ENCODE results near the gene HOMER1. TPM values are rescaled to one million over a fixed set of nuclear protein-coding genes. Genes with fewer than 3 reads are reported as not detected.

HOMER1 gene
- total and polyA plus RNA-seq, 2 donors (not counting 1 experiment from before 2014, with no cell fraction given): 3.9 to 6.8 TPM

DNA sequence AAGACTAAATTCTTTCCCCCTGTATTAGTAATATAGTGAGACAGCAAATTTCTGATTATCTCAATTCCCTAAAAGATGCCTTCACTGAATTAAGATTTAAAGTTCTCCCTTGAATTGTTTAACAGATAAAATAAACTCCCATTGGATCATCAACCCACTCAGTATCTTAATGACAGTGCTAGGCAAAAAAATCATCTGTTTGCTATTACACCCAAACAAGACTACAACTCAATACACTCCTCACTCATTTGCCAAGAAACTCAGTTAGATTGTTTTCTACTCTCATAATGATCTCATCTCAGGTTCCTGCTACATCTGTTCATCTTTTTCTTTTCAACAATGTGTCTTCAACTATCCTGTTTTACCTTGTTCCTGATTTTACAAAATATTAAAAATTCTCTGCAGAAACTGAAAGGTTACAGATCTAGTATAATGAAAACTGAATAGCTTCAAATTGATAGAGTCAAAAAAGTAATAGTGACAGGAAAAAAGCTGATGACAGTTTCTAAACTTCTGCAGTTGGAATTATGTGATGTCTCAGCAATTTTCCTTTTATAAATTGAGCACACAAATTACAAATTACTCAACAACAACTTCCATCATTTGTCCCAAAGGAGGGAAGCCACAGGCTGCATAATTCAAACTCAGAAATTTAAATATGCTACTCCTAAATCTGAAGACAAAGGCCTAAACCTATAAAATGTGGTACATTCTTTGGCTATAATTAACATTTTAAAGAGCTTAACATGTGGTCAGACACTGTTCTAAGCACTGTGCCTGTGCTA, 39.4 kb downstream of the HOMER1 start:
- Histone ChIP-seq H3K4me3 (replicated peaks in 1 of 4; ENCODE audit: control extremely low read depth in 1 of 4, insufficient read depth in 1 of 4, low read depth in 3 of 4, low read length in 4 of 4) (no peak overlapping the region), H3K4me2 (ENCODE audit: extremely low read depth, insufficient read depth, low read length) (no peak overlapping the region), H4K20me1 (ENCODE audit: control insufficient read depth, extremely low read depth, insufficient read depth, low read length) (no peaks in the 10 kb centered on the region), H3K9ac (ENCODE audit: insufficient read depth, low read length) (no peak overlapping the region), H3K9me3 (ENCODE audit: control insufficient read depth, insufficient read depth, low read depth, low read length) (no peaks in the 10 kb centered on the region), H3K27me3 (ENCODE audit: control insufficient read depth, insufficient read depth, low read length) (no peaks in the 10 kb centered on the region), H3K79me2 (ENCODE audit: control insufficient read depth, insufficient read depth, low read length) (no peaks in the 10 kb centered on the region), H2AFZ (ENCODE audit: low read length) (no peak overlapping the region), H3K4me1 (ENCODE audit: control insufficient read depth, extremely low read depth, insufficient read depth, low read length) (no peaks in the 10 kb centered on the region), H3K36me3 (ENCODE audit: control insufficient read depth, insufficient read depth, low read length) (no peaks in the 10 kb centered on the region), H3K27ac (ENCODE audit: insufficient read depth, low read length) (no peak overlapping the region)
- DNase-seq (ENCODE audit: low read depth in 2 of 2): no peak
- TF ChIP-seq, protein P1, sequence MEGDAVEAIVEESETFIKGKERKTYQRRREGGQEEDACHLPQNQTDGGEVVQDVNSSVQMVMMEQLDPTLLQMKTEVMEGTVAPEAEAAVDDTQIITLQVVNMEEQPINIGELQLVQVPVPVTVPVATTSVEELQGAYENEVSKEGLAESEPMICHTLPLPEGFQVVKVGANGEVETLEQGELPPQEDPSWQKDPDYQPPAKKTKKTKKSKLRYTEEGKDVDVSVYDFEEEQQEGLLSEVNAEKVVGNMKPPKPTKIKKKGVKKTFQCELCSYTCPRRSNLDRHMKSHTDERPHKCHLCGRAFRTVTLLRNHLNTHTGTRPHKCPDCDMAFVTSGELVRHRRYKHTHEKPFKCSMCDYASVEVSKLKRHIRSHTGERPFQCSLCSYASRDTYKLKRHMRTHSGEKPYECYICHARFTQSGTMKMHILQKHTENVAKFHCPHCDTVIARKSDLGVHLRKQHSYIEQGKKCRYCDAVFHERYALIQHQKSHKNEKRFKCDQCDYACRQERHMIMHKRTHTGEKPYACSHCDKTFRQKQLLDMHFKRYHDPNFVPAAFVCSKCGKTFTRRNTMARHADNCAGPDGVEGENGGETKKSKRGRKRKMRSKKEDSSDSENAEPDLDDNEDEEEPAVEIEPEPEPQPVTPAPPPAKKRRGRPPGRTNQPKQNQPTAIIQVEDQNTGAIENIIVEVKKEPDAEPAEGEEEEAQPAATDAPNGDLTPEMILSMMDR (conservative IDR thresholded peaks at IDR 0.05 in 1 of 2, IDR thresholded peaks at IDR 0.05 in 1 of 2; ENCODE audit: low read depth in 1 of 2, low read length in 2 of 2): no peak
- TF ChIP-seq EZH2 (IDR thresholded peaks at IDR 0.05; ENCODE audit: low read length, missing control alignments): no peak

DNA sequence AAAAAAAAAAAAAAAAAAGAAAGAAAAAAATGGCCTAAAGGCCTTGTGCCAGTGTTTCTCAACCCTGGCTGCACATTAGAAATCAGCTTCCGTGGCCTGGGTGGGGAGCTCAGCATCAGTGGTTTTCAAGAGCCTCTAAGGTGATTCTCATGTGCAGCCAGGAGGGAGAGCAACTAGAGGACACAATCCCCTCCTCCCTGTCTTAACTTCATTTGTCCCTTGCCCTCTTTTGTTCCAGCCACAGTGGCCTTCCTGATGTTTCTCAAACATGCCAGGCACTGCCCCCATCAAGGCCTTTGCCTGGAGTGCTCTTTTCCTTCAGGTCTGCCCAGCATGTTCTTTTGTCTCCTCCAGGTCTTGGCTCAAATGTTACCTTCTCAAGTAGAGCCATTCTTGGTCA, 42.4 kb downstream of the HOMER1 start:
- Histone ChIP-seq H3K4me1 (ENCODE audit: control insufficient read depth, extremely low read depth, insufficient read depth, low read length) (no peaks in the 10 kb centered on the region), H3K4me2 (ENCODE audit: extremely low read depth, insufficient read depth, low read length) (no peak overlapping the region), H3K4me3 (replicated peaks in 1 of 4; ENCODE audit: control extremely low read depth in 1 of 4, insufficient read depth in 1 of 4, low read depth in 3 of 4, low read length in 4 of 4) (no peak overlapping the region), H3K27ac (ENCODE audit: insufficient read depth, low read length) (no peak overlapping the region), H2AFZ (ENCODE audit: low read length) (no peak overlapping the region), H3K79me2 (ENCODE audit: control insufficient read depth, insufficient read depth, low read length) (no peaks in the 10 kb centered on the region), H3K9ac (ENCODE audit: insufficient read depth, low read length) (no peak overlapping the region), H3K9me3 (ENCODE audit: control insufficient read depth, insufficient read depth, low read depth, low read length) (no peaks in the 10 kb centered on the region), H3K27me3 (ENCODE audit: control insufficient read depth, insufficient read depth, low read length) (no peaks in the 10 kb centered on the region), H4K20me1 (ENCODE audit: control insufficient read depth, extremely low read depth, insufficient read depth, low read length) (no peaks in the 10 kb centered on the region), H3K36me3 (ENCODE audit: control insufficient read depth, insufficient read depth, low read length) (no peaks in the 10 kb centered on the region)
- DNase-seq (ENCODE audit: low read depth in 2 of 2): no peak
- TF ChIP-seq, protein P1 (conservative IDR thresholded peaks at IDR 0.05 in 1 of 2, IDR thresholded peaks at IDR 0.05 in 1 of 2; ENCODE audit: low read depth in 1 of 2, low read length in 2 of 2): no peak
- TF ChIP-seq EZH2 (IDR thresholded peaks at IDR 0.05; ENCODE audit: low read length, missing control alignments): no peak

DNA sequence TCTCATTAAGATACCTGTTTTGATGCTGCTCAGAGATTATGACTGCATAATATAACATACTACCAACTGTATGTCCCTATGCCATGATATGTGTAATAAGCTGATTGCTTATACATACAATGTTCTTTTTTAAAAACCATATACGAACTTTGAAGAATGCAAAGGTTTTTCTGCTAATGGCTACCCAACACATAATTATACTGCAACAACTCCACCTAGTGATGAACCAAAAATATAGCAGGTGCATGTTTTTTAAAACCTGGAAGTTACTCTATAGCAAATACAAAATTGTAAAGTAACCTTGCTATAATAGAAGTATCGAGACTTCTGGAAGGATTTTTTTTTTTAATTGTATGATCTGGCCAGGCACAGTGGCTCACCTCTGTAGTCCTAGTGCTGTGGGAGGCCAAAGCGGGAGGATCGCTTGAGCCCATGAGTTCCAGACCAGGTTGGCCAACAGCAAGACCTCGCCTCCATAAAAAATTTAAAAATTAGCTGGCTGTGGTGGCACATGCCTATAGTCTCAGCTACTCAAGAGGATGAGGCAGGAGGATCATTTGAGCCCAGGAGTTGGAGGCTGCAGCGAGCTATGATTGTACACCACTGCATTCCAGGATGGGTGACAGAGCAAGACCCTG, 49.1 kb downstream of the HOMER1 start:
- Histone ChIP-seq H3K9ac (ENCODE audit: insufficient read depth, low read length) (no peak overlapping the region), H3K4me2 (ENCODE audit: extremely low read depth, insufficient read depth, low read length) (peak overlapping the region; percentile 15), H4K20me1 (ENCODE audit: control insufficient read depth, extremely low read depth, insufficient read depth, low read length) (no peaks in the 10 kb centered on the region), H3K9me3 (ENCODE audit: control insufficient read depth, insufficient read depth, low read depth, low read length) (no peaks in the 10 kb centered on the region), H3K79me2 (ENCODE audit: control insufficient read depth, insufficient read depth, low read length) (no peaks in the 10 kb centered on the region), H3K4me1 (ENCODE audit: control insufficient read depth, extremely low read depth, insufficient read depth, low read length) (no peaks in the 10 kb centered on the region), H3K4me3 (replicated peaks in 1 of 4; ENCODE audit: control extremely low read depth in 1 of 4, insufficient read depth in 1 of 4, low read depth in 3 of 4, low read length in 4 of 4) (no peak overlapping the region), H2AFZ (ENCODE audit: low read length) (peak overlapping the region; percentile 36), H3K36me3 (ENCODE audit: control insufficient read depth, insufficient read depth, low read length) (no peaks in the 10 kb centered on the region), H3K27me3 (ENCODE audit: control insufficient read depth, insufficient read depth, low read length) (no peaks in the 10 kb centered on the region), H3K27ac (ENCODE audit: insufficient read depth, low read length) (no peak overlapping the region)
- no peak for TF ChIP-seq EZH2 (IDR thresholded peaks at IDR 0.05; ENCODE audit: low read length, missing control alignments)
- TF ChIP-seq, protein P1 (conservative IDR thresholded peaks at IDR 0.05 in 1 of 2, IDR thresholded peaks at IDR 0.05 in 1 of 2; ENCODE audit: low read depth in 1 of 2, low read length in 2 of 2): peak; percentile 31 to 65
- peak in 1 of 2 donors; percentile 65 for DNase-seq (ENCODE audit: low read depth in 2 of 2)
